Endothelial cell (in vitro differentiated cells): Measurements from ENCODE around the gene NKX2-8. TPM values are rescaled to one million over a fixed set of nuclear protein-coding genes. Genes with fewer than 3 reads are reported as not detected.

ENCODE experiments used
- DNase-seq: peaks from one replicate; pipeline ENCODE4 v3.0.0; 2021; ENCODE audit warnings: low spot score
- H3K27ac Mint-ChIP-seq: one replicate; pipeline ENCODE4 v1.8.0; 2021; ENCODE audit warnings: mixed read lengths, inconsistent platforms; ENCODE audit not compliant: unreplicated experiment
- H3K27me3 Mint-ChIP-seq: one replicate; pipeline ENCODE4 v1.8.0; 2021; ENCODE audit warnings: mild to moderate bottlenecking, moderate library complexity, mixed read lengths, inconsistent platforms; ENCODE audit not compliant: unreplicated experiment
- H3K36me3 Mint-ChIP-seq: one replicate; pipeline ENCODE4 v1.8.0; 2021; ENCODE audit warnings: mild to moderate bottlenecking, low read depth, mixed read lengths, inconsistent platforms; ENCODE audit not compliant: unreplicated experiment
- H3K4me1 Mint-ChIP-seq: one replicate; pipeline ENCODE4 v1.8.0; 2021; ENCODE audit warnings: mild to moderate bottlenecking, mixed read lengths, inconsistent platforms; ENCODE audit not compliant: unreplicated experiment
- H3K4me3 Mint-ChIP-seq: one replicate; pipeline ENCODE4 v1.8.0; 2021; ENCODE audit warnings: mild to moderate bottlenecking, mixed read lengths, inconsistent platforms; ENCODE audit not compliant: unreplicated experiment
- H3K9me3 Mint-ChIP-seq: one replicate; pipeline ENCODE4 v1.8.0; 2021; ENCODE audit warnings: mixed read lengths, inconsistent platforms; ENCODE audit not compliant: unreplicated experiment
- total RNA-seq: library from RNA; stranded (reverse); fragmentation: NEBNext Ultra II Directional; extraction: Animal tissue kit (Norgen Biotek cat#: 25700); gene quantifications from one replicate; pipeline ENCODE4 v1.2.1, GENCODE V29; 2021; ENCODE audit not compliant: unreplicated experiment
- TF ChIP-seq, protein P1 (sequence below): fragments of 200-600 bp; sonication (generic); IDR thresholded peaks from one replicate; pipeline ENCODE4 v1.5.0; 2021; ENCODE audit warnings: antibody characterized with exemption; ENCODE audit not compliant: unreplicated experiment

The NKX2-8 gene
- total RNA-seq, 1 donor from 2014 or later: not detected

DNA sequence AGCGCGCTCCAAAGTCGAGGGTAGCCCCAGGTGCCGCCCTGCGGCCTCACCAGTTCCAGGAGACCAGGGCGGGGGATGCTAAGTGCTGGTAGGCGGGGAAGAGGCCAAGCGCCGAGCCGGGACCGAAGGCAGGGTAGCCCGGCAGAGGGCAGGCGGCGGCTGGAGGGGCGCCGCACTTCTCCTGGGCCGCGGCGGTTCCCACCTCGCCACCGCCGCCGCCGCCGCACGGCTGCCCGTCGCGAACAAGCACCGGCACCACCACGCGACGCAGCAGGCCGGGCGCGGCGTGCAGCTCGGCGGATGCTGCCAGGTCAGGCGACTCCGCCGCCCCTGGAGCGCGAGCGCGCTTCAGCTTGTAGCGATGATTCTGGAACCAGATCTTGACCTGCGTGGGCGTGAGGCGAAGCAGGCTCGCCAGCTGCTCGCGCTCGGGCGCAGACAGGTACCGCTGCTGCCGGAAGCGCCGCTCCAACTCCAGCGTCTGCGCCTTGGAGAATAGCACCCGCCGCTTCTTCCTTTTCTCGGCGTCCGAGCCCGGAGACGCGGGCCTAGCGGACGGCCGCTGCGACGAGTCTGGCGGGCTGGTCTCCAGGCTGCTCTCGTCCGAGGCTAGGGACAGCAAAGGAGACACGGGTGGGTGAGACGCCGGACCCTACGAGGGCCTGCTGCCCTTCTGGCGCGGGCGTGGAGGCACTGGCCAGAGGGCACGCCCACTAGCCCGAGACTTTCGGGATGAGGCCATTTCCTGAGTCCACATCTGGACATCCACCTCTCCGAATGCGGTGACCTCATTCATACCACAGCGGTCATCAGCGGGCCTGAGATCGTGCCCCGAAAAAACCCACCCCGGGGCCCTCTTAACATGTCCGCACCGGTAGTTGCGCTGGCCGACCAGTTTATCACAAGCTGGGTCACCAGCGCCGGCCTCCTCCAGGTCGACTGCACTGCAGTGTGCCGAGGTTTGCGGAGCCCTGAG lies 1.3 kb downstream of the NKX2-8 start:
- TF ChIP-seq, protein P1, sequence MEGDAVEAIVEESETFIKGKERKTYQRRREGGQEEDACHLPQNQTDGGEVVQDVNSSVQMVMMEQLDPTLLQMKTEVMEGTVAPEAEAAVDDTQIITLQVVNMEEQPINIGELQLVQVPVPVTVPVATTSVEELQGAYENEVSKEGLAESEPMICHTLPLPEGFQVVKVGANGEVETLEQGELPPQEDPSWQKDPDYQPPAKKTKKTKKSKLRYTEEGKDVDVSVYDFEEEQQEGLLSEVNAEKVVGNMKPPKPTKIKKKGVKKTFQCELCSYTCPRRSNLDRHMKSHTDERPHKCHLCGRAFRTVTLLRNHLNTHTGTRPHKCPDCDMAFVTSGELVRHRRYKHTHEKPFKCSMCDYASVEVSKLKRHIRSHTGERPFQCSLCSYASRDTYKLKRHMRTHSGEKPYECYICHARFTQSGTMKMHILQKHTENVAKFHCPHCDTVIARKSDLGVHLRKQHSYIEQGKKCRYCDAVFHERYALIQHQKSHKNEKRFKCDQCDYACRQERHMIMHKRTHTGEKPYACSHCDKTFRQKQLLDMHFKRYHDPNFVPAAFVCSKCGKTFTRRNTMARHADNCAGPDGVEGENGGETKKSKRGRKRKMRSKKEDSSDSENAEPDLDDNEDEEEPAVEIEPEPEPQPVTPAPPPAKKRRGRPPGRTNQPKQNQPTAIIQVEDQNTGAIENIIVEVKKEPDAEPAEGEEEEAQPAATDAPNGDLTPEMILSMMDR: no peak
- Mint-ChIP-seq H3K27me3 (peaks cover 23% of the 10 kb centered on the region), H3K9me3 (no peaks in the 10 kb centered on the region), H3K4me3 (peak overlapping the region; percentile 59), H3K4me1 (peaks cover 8% of the 10 kb centered on the region), H3K36me3 (no peaks in the 10 kb centered on the region), H3K27ac (no peak overlapping the region)
- peak; percentile 40 for DNase-seq

DNA sequence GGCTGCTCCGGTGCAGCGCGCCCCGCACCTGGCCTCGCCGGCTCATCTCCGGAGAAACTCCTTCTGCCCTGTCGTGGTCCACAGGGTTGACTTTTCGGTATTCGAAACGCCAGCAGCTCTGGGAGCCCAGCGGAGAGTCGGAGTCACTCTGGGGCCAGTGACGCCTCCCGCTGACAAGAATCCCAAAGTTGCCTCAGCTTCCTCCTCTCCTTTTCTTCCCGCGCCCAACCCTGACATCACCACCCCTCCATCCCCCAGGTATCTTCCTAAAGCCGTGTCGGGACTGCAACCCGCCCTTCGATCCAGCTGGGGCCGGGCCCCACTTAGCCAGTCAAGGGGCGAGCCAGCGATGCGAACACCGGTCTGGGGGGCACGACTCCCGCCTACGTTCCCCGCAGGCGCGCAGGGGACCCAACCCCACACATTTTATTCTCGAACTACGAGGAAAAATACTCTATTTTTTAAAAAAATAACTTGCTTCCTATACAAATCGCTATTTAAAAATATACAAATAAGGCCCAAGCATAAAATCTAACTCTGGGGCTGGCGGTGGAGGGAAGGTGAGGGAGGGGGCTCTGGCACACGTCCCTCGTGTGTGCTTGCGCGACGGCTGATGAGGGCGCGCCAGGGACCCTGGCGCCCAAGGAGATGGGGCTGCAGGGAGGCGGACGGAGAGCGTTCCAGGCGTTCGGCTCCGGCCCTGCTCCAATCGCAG lies 2.1 kb downstream of the NKX2-8 start:
- TF ChIP-seq, protein P1: no peak
- DNase-seq: no peak
- peaks cover 23% of the 10 kb centered on the region for H3K27me3 Mint-ChIP-seq

DNA sequence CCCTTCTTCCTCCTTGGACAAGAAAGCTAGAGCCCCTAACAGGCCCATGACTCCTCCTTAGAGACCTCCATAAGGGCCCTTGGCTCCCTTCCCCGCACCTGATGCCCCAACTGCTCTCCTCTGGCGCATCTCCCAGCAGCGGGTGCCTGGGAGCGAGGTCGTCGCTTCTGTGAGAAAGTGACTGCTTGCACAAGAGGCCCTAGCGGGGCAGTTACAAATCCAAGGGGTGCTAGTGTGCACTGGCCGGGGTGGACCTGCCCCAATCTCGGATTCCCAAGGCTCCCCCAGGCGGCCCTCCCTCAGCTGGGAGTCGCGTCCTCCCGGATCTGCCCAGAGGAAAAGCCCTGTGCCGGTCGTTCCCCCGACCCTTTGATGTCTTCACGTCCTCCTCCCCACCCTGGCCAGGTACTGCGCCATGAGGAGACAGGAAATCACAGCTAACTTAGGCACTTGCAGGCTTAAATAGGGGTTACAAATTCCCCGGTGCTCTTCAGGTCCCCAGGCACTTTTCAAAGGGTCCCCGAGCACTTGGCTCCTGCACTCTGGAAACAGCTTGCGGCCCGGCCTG lies 2.8 kb downstream of the NKX2-8 start:
- peaks cover 8% of the 10 kb centered on the region for H3K4me1 Mint-ChIP-seq
- H3K36me3 Mint-ChIP-seq: no peaks in the 10 kb centered on the region
- H3K4me3 Mint-ChIP-seq: no peak overlapping the region
- TF ChIP-seq, protein P1: no peak
- no peak overlapping the region for H3K27ac Mint-ChIP-seq
- no peaks in the 10 kb centered on the region for H3K9me3 Mint-ChIP-seq
- no peak for DNase-seq
- peaks cover 23% of the 10 kb centered on the region for H3K27me3 Mint-ChIP-seq

More for the DNA sequence above, 2.1 kb downstream of the NKX2-8 start:
- no peaks in the 10 kb centered on the region for H3K9me3 Mint-ChIP-seq
- H3K27ac Mint-ChIP-seq: no peak overlapping the region
- no peak overlapping the region for H3K4me3 Mint-ChIP-seq
- peaks cover 8% of the 10 kb centered on the region for H3K4me1 Mint-ChIP-seq
- H3K36me3 Mint-ChIP-seq: no peaks in the 10 kb centered on the region

DNA sequence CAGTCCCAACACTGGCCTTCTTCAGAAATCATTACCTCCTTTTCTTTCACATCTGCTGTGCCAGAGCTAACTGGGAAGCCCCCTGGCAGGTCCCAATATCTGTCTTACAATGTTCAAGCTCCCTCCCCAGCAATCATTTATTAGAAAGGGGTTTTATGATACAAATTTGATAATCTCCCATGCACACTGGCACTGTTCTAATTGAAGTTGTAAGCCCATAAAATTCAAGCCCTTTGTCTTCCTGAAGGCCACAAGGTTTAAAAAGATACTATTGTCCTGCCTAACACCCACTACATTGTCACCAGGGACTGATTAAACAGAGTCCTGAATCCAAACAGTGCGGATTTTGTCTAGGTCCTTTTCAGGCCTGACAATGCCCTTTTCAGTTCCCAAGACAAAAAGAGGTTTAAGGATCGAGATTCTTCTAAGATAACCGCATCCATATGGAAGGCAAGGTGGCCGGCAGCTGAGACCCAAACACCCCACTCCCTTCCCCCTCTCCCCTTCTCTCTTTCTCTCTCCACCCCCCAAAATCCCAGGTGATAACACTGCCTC lies 3.3 kb downstream of the NKX2-8 start:
- no peak overlapping the region for H3K4me3 Mint-ChIP-seq
- no peak overlapping the region for H3K27ac Mint-ChIP-seq
- H3K4me1 Mint-ChIP-seq: peaks cover 8% of the 10 kb centered on the region
- no peaks in the 10 kb centered on the region for H3K36me3 Mint-ChIP-seq
- TF ChIP-seq, protein P1: no peak
- no peaks in the 10 kb centered on the region for H3K9me3 Mint-ChIP-seq
- H3K27me3 Mint-ChIP-seq: peaks cover 22% of the 10 kb centered on the region
- no peak for DNase-seq
